HL-60/S4 treated with retinoic acid at 250 ng/mL for 4 days and 3 days (cell line): ENCODE measurements around the gene FYTTD1.

Source experiments
- in situ Hi-C: fragments of 300-500 bp; cut with MboI; formaldehyde crosslinking; loops from 2 replicates; pipeline ENCODE4 v1.7.0; 2022; ENCODE audit warnings: low sequenced_read_pairs

The FYTTD1 gene

GRCh38 chr3:197737319-197737649, 12.4 kb upstream of the FYTTD1 start:
- in situ Hi-C loops: no loop called here

DNA sequence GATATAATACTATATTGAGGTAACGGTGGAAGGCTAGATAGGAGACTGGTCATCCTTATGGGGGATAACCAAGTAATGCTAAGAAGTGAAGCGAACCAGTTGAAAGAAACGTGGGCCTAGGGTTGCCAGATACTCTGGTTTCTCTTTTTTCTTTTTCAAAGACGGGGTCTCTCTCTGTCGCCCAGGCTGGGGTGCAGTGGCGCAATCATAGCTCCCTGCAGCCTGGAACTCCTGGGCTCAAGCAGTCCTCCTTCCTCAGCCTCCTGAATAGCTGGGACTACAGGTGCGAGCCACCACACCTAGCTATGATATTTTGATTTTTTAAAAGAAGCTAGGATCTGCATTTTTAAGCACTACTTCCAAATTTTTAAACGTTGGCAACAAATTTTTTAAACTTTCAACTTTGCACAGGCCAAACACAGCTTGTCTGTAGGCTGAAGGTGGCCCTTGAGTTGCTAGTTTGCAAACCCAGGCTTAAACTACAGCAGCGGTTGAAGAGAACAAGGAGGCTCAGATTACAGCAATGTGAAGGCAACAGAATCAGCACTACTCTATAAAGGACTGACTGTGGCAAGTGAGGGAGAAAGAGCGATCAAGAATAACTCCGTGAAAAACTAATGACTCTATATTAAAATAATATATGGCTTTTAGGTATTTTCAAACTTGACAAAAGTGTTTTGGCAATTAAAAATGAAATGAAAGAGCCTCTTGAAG, 11.8 kb upstream of the FYTTD1 start:
- in situ Hi-C loops: no loop called here

GRCh38 chr3:197742787-197743186, 6.9 kb upstream of the FYTTD1 start:
- in situ Hi-C loops: no loop called here

- in situ Hi-C loops: no loop called here
These were observed 3.5 kb upstream of the FYTTD1 start for GRCh38 chr3:197746209-197746608.

DNA sequence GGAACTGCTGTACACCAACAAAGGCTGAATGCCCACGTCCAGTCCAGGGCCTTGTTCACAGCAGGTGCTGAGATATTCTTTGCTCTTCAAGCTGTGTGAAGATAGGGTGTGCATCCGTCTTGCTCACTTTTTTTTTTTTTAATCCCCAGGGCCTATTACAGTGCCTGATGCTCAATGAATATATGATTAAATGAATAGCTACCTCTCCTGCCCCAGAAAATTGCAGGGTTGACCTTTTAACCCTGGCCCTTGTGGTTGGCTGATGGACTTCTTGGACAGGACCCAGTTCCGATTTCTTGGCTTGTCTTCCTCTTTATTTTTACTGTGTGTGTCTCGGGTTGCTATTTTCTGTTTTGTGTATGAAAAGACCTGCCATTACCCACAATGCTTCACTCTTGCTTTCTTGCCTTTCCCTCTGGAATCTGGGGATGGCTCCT, 2.9 kb upstream of the FYTTD1 start:
- in situ Hi-C loops: no loop called here

- in situ Hi-C loops: no loop called here
These were observed 927 bp upstream of the FYTTD1 start for GRCh38 chr3:197748597-197749314.

- in situ Hi-C loops: no loop called here
These were observed 425 bp upstream of the FYTTD1 start for GRCh38 chr3:197749315-197749600.

DNA sequence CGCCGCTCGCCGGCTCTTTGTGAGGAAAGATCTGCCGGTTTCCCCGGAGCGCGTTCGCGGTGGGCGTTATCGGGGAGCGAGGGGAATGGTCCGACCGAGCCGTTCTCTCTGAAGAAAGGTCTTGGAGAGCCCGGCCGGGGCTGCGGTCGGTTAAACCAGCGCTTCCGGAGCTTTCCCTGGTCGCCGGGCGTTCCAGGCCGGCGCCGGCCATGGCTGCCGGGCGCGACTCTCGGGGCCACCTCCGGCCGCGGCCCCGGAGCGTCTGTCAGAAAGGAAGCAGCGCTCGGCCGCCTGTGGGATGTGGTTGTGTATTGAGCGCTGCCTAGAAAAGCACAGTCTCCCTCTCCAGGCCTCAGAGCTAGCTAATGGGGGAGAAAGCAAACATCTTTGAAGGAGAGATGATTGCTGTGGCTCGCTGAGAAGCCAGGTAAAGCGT, 731 bp downstream of the FYTTD1 start:
- in situ Hi-C loops: no loop called here

DNA sequence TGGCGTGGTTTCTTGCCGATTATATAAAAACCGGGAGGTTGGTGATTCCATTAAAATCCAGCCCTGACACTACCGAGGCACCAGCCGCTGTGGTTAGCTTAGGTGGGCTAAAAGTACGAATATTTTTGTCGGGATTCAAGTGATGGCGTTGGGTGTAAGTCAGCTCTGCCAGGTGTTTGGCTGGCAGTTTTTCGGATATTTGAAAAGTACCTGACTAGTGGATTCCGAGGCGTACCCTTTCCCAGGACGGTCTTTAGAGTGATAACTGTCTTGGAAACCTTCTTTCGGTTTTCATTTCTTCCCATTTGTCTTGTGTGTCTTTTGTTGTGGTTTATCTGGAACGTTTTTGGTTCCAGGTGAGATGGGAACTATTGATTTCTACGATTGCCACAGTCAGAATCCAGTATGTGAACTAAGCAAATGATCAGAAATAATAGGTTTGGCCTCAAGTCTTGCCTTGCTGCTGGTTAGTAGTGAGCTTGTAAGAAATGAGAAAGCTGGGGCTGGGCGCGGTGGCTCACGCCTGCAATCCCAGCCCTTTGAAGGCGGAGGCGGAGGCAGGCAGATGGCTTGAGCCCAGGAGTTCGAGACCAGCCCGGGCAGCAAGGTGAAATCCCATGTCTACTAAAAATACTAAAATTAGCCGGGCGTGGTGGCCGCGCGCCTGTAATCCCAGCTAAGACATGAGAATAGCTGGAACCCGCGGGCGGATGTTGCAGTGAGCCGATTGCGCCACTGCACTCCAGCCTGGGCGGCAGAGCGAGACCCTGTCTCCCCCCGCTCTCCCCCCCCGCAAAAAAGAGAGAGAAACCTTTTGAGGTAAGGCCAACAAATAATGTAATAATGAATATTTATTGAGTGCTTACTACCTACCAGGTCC, 1.4 kb downstream of the FYTTD1 start:
- in situ Hi-C loops: no loop called here

GRCh38 chr3:197752107-197752506, 2.4 kb downstream of the FYTTD1 start:
- in situ Hi-C loops: no loop called here

GRCh38 chr3:197753263-197753662, 3.6 kb downstream of the FYTTD1 start:
- in situ Hi-C loops: no loop called here

- in situ Hi-C loops: no loop called here
These were observed 7.0 kb downstream of the FYTTD1 start for GRCh38 chr3:197756704-197757103.

DNA sequence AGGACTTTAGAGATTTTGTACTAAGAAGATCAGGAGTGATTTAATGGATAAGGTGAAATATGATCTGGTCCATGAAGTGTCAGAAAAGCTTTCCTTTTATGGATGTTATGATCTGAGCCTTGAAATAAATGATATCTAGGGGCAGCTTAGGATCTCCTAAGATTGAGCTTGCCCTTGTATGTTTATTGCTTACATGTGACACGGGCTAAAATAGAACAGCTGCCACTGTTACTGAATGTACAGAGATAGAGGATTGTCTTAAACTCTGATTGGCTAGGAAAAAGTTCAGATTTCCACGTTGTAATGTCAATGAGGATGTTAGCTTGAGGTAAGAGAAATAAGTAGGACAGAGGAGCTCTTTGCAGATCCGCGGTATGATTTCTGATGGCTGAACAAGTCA, 8.8 kb downstream of the FYTTD1 start:
- in situ Hi-C loops: no loop called here

- in situ Hi-C loops: no loop called here
These were observed 12.1 kb downstream of the FYTTD1 start for GRCh38 chr3:197761784-197762183.

- in situ Hi-C loops: no loop called here
These were observed 25.6 kb downstream of the FYTTD1 start for GRCh38 chr3:197775317-197775716.

DNA sequence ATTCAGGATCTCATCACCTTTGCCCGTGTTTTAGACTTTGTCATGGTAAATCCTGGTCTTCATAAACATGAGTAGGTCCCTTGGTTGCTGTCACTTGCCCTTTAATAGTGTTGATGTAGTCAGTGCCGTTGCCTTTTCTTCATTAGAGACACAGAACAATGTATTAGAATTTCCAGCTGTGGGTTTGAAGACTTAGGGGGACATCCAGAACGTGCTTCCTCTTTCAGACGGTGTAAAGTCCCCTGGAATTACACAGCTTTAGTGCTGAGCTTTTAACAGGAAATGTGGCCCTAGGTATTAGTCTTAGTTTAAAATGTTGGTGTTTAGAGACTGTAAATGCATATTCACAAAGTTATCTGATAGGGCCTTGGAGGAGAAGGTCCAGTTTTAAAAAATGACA, 32.5 kb downstream of the FYTTD1 start:
- in situ Hi-C loops: no loop called here

- in situ Hi-C loops: no loop called here
These were observed 34.4 kb downstream of the FYTTD1 start for GRCh38 chr3:197784019-197784585.

DNA sequence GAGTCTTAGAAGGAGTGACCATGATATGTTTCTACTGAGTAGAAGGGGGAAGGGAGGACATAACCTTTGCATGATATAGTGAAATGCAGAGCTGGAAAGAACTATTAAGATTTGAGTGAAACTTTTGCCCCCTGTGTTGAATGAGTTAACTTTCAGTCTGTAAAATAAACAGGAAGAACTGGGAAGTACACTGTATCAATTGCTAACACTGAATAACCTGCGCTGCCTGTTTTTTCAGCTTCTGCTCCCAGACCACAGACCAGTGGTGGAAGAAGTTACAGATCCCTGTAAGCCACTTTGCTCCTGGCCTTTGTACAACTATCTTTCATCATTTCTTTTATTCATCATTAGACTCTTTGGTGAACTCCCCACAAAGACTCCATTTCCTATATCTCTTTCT, 37.7 kb downstream of the FYTTD1 start:
- in situ Hi-C loops: no loop called here

- in situ Hi-C loops: no loop called here
These were observed 39.6 kb downstream of the FYTTD1 start for GRCh38 chr3:197789309-197789708.

GRCh38 chr3:197790033-197790432, 40.4 kb downstream of the FYTTD1 start:
- in situ Hi-C loops: no loop called here

- in situ Hi-C loops: no loop called here
These were observed 41.6 kb downstream of the FYTTD1 start, which contains the start of gene LRCH3 for GRCh38 chr3:197791113-197791891. LRCH3 (plus strand) TSS chr3:197791254; CDS start chr3:197791279, 25 bp downstream.
